NCI-H1436 (cell line): ENCODE data around the gene DCTD.

Source experiments
- DNase-seq: peaks from one replicate; lab custom pipeline; 2025; lab: John Stamatoyannopoulos, UW

The DCTD gene

GRCh38 chr4:182917182-182918043 lies at the start of gene DCTD:
Gene DCTD (minus strand): TSS chr4:182917386. CDS start chr4:182915568, 1,818 bp downstream.
- peak; percentile 54 for DNase-seq

- no peak for DNase-seq
Measured at GRCh38 chr4:182960746-182961145, 43.6 kb upstream of the DCTD start.

DNA sequence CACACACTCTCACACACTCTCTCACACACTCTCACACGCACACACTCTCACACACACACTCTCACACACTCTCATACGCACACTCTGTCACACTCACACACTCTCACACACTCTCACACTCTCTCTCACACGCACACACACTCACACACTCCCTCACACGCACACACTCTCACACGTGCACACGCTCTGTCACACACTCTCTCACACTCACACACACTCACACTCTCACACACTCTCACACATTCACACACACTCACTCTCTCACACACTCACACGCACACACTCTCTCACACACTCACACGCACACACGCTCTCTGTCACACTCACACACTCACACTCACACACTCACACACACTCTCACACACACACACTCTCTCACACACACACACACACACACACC lies 43.0 kb upstream of the DCTD start:
- DNase-seq = no peak

GRCh38 chr4:182955411-182955810 lies 38.2 kb upstream of the DCTD start:
- no peak for DNase-seq

DNA sequence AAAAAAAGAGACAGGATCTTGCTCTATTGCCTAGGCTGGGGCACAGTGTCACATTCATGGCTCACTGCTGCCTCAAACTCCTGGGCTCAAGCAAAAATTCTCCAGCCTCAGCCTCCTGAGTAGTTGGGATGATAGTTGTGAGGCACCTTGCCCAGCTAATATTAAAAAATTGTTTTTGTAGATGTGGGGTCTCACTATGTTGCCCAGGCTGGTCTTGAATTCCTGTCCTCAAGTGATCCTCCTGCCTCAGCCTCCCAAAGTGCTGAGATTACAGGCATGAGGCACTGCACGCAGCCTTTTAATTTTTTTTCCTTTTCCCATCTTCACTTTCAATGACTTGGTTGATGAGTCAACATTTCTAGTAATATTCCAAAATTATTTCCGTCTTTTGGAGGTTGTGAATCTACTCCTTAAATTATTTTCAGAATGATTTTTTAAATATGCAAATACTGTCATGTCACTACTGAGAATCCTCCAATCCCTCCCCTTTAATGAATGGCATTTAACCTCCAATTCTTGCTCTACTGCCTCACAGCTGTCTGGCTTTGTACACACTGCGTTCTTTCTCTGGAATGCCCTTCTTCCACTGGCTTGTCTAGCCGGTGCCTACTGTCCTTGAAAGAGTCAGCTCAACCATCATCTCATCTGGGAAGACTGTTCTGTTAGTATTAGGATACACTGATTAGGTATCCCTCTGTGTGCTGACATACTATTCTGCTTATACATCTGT lies 27.5 kb upstream of the DCTD start:
- no peak for DNase-seq

- no peak for DNase-seq
Measured at GRCh38 chr4:182939680-182940079, 22.5 kb upstream of the DCTD start.

GRCh38 chr4:182938205-182938645 lies 21.0 kb upstream of the DCTD start:
- peak; percentile 41 for DNase-seq

GRCh38 chr4:182937268-182938204 lies 20.4 kb upstream of the DCTD start:
- DNase-seq = no peak

DNA sequence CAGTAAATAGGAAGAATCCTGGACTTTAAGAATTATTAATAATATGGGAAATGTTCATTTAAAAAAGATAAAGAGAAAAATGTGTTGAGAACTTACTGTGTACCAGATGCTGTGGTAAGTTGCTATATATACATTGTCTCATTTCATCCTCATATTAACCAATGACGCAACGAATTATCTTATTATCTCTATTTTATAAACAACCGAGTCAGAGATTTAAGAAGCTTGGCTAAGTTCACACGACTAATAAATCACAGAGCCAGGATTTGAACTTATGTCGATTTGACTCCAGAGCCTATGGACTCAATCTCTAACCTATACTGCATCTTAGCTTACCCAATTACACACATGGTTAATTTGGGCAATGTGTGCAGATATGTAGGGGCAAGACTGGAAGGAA lies 15.5 kb upstream of the DCTD start:
- DNase-seq = no peak

DNA sequence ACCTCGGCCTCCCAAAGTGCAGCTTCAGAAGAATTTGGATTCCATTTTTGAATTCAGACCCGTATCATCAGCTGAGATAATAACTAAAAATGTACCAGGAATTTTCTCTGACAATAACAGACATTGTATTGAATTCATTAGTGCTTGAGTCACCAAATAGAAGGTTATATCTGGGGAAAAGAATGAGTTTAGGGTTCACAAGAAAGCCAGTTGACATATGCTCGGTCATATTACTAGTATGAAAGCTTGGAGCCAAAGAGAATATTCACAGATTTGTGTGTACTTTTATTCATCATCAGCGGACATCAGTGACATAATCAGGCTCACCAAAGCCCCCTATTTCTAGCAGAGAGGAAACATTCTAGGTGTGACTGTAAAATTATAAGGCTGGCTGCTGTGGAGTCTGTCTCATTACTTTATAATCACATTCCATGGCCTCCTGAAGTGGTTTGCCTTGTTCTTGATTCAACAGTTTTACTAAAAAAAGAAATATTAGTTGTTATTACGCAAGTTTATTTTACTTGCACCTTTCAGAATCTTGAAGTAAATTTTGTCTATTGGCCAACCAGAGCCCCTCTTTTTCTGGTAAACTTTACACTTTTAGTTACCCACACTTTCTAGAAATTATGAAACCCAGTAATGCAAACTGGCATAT lies 14.6 kb upstream of the DCTD start:
- no peak for DNase-seq

DNA sequence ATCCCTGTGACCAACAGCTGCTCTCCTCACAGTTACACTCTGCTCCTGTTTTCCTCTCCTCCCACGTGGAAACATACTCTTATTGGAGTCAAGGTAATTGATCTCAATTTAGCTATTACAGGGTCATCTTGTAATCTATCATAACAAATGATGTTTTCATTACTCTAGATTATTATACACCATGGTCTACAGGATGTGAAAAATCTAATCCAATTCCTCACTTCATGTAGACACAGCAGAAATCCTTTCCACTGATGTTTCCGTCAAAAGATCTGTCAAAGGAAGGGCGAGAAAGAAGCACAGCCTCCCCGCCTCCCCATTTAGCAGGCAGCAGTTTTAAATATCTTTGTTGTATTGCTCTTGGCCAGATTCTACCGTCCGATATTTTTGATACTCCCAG lies 13.7 kb upstream of the DCTD start:
- DNase-seq = no peak

GRCh38 chr4:182929296-182929695 lies 12.1 kb upstream of the DCTD start:
- DNase-seq = no peak

DNA sequence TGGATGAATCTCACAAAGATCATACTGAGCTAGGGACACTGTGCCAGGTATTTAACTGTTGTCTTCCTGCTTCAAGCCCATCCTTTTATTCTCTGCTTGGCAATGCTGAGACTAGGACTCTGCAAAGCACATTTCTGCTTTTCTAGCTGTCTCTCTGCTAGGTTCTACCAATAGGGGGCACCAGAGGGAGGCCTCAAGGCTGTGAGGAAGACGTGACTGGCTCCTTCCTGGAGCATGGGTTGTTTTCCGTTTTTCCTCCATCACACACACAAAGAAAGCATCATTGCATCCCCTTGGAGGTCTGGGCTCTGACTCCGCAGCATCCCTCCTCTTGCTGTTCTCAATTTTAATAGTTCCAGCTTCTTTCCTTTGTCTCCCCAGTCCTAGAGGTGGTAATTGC lies 10.9 kb upstream of the DCTD start:
- no peak for DNase-seq

- DNase-seq = no peak
Measured at GRCh38 chr4:182927505-182927904, 10.3 kb upstream of the DCTD start.

- no peak for DNase-seq
Measured at GRCh38 chr4:182925855-182926254, 8.7 kb upstream of the DCTD start.

- DNase-seq = peak; percentile 60
Measured at GRCh38 chr4:182925298-182925757, 8.1 kb upstream of the DCTD start.

DNA sequence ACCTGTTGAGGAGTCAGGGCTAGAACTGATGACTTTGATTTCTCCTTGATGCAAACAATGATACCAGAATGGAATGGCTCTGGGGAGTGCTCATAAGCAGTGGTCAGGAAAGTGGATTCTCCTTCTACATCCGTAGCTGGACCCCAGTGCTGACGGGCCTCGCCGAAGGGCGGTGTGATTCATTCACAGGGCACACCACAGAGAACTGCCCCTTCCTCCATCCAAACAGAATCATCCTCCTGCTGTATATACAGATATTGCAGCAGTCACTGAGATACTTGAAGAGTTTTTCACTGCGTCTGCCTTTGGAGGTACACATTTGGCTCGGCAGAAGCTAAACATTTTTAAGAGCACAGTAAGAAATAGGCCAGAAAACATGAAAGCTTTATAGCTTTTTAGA lies 7.3 kb upstream of the DCTD start:
- DNase-seq = no peak

DNA sequence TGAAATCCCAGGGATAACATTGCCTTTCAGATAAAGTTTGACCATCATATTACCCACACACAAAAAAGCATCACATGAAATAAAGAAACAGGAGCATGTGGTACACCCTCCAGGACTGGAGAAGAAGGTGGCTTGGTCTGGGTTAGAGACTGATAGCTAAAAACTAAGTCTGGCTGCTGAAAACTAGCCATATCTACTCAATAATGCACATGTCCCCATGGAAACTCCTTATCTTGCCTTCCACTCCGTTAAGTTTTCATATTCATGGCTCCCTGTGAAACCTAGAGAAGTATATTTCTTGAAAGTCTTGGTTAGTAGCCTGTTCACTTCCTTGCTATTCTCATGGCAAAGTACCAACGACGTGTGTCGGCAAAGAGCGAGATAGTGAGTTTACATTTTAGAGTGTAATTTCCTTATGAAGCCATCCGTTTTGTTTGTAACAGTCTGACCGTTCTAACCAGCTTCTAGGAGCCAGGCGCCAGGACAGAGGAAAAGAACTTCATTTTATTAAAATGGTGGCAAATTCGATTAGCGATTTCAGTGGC lies 6.7 kb upstream of the DCTD start:
- no peak for DNase-seq

DNA sequence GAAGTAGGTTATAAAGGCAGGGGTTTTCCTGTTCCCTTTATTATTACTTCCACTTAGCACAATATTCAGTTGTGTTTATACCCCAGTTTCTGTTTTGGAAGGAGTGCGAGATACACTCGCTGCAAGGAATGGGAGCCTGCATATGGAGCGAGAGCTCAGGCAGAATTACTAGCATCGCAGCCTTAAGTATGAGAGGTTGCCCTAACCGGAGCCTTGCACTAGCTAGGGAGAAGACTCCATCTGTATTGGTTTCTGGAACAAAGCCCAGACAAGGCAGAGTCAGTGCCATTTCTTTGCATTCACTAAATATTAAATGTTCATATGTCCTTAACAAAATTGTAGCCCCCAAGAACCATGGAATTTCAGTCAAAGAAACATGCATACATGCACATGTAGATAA lies 6.2 kb upstream of the DCTD start:
- DNase-seq = no peak

DNA sequence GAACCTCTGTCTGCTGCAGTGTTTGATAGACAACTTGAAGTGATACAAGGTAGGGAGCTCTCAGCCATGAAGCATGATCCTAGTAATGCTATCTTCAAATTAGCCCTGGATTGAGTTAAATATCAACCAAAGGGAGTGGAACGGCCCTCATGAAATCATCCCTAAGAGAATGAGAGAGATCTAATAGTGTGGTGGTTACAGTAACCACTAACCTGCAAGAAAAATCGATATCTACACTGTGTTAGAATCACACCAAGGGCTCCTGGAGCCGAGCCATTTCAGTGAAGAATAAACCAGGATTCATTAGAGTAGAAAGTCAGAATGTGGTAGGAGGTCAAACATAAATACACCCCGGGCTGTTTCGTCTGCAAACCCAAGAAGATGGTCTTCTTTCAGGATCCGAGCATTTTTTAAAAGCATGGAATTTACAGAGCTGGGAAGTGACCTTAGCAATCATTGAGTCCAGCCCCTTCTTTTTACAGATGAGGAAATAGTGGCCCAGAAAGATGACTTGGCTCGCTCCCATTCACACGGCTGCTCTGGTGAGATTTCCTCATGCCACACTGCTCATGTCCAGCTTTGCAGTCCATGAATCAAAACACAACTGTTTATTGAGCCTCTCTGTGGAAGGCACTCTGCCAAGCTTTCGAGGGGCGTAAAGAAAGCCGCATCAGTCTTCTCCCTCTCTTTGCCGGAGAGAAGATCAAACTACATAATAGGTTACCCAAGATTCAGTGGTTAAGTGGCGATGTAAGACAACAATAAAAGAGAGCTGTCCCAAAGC lies 5.5 kb upstream of the DCTD start:
- no peak for DNase-seq
